ENCODE measurements around the gene IP6K1.
"Not testable (repeated sequence)": the region's sequence is repeated elsewhere in the genome, so short reads cannot be mapped to it uniquely, and the experiment has no call there.

Gene IP6K1

DNA sequence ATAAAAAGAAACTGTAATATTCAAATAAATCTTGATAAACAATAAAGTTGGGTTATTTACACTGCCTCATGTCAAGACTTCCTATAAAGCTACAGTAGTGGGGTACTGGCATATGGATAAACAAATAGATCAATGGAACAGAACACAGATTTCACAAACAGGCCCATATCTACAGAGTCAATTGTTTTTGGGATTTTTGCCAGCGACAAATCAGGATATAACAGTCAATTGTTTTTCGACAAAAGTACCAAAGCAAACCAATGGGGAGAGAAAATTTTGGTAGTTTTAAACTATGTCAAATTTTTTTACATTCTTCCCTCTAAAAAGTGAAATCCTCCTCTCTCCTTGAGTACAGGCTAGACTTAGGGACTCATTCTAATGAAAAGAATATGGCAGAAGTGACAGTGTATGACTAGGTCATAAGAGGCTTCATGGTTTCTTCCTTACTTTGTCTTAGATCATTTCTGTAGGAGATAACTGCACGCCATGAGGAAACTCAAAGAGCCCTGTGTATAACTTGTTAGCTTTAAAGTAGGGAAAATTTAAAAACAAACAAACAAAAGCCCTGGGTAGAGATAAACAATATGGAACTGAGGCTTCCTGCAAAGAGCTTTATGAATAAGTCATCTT lies 16.9 kb downstream of the IP6K1 start:
- DNase-seq (ENCODE audit: low read depth, low spot score) = no peak

DNA sequence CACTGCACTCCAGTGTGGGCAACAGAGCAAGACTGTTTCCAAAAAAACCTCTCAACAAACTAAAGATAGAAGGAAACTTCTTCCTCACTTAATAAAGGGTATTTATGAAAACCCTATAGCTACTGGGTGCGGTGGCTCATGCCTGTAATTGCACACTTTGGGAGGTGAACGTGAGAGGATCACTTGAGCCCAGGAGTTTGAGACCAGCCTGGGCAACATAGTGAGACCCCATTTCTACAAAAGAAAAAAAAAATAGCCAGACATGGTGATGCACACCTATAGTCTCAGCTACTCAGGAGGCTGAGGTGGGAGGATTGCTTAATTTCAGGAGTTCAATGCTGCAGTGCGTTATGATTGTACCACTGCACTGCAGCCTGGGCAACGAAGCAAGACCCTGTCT lies 22.4 kb downstream of the IP6K1 start:
- DNase-seq (ENCODE audit: low read depth, low spot score) = no peak

DNA sequence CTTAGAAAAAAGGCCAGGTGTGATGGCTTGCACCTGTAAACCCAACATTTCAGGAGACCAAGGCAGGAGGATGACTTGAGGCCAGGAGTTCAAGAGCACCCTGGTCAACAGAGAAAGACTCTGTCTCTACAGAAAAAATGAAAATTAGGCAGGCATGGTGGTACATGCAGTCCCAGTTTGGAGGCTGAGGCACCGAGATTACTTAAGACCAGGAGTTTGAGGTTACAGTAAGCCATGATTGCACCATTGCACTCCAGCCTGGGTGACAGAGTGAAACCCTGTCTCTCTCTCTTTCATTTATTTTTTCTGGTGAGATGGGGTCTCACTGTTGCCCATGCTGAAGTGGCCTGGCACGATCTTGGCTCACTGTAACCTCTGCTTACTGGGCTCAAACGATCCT lies 24.7 kb downstream of the IP6K1 start:
- DNase-seq (ENCODE audit: low read depth, low spot score) = no peak

DNA sequence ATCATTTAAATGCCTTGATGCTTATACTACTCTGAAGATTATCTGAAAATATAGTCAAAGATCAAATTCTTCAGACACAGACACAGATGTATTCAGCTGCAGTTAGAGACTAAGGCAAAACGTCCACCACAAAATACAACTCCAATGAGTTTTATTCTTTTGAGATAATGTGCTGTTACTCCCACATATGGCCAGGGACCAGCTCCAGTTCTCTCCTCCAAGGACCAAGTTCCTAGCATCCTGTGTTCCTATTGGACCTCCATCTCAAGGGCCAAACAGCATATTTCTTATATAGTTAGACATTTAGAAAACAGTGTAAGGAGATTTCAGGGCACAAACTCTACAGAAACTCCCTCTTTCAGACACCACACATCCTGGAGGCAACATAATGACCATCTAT lies 27.1 kb downstream of the IP6K1 start:
- no peak for DNase-seq (ENCODE audit: low read depth, low spot score)

DNA sequence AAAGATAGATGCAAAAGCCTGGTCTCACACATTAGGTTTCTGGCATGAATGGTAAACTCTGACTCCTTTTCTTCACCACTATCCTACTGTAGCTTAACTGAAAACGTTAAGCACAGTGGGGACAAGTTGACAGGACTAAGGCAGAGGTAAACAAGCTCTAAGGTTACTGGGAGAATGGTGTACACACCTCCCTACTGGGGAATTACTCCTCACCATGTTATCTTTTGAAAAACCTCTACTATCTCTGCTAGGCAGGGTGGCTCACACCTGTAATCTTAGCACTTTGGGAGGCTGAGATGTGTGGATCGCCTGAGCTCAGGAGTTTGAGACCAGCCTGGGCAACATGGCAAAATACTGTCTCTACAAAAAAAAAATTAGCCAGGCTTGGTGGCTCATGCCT lies 29.1 kb downstream of the IP6K1 start:
- no peak for DNase-seq (ENCODE audit: low read depth, low spot score)

DNA sequence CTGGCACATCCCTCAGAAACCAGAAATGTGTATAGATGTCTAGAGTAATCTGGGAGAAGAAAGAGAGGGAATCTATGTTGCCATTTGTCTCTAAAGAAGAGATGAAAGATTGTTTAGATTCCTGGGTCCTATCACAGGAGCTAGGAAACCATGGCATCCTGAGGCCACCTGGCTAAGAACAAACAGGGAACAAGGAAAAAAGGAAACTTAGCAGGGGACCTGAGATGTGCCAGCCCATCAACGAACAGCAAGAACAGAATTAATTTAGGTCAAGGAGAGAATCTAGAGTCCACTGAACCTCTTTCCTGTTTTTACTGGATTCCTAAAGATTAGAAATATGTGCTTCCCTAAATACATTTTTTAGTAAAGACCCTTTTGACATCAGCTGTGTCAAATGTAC lies 30.3 kb downstream of the IP6K1 start:
- no peak for DNase-seq (ENCODE audit: low read depth, low spot score)

DNA sequence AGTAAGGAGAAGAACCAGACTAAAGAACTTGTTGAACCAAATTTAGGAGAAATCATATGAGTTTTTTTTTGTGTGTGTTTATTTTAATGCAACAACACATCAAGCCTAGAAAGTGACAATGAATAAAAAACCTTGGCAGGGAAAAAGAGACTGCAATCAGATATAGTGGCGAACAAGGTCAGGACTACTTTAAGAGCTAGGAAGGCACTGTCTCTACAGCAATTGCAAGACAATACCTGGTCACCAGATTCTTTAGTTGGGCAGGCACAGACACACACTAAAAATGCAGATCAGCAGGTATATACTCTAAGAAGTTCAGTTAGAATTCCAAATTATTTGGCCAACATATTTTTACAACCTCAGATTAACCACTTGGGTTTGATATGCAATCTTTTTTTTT lies 31.8 kb downstream of the IP6K1 start:
- no peak for DNase-seq (ENCODE audit: low read depth, low spot score)

DNA sequence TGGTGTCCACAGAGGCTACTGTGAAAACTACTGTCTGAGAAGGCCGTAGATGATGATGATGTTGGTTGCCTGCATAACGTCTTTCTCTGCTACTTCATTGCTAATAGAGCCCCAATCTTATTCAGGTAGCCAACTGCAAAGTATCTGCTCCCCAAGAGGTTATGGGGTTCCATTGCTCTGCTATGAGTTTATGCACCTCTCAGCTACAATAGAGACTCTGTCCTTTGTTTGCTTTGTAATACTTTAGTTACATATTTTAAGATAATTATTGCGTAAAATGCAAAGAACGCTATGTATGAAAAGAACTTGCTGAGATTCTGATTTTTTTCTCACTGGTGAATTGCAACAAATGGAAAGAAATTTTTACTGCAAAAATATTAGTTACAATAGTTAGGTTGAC lies 34.8 kb downstream of the IP6K1 start:
- no peak for DNase-seq (ENCODE audit: low read depth, low spot score)

DNA sequence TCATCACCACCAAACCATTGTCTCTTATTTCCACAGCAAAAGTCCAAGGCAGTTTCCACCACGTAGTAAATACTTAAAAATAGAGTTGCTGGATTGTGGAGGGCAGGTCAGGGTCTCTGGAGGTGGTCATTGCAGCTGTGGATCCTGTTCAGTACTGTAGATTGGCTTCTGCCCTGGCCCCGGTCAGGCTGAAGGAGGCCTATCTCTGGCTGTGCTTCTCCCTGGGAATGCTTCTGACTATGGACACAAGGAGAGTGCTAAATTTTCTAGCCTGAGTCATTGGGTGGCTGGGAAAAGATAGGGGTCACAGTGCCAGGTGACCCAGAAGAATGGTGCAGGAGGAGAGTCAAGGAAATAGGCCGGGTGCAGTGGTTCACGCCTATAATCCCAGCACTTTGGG lies 36.3 kb downstream of the IP6K1 start:
- DNase-seq (ENCODE audit: low read depth, low spot score) = no peak

DNA sequence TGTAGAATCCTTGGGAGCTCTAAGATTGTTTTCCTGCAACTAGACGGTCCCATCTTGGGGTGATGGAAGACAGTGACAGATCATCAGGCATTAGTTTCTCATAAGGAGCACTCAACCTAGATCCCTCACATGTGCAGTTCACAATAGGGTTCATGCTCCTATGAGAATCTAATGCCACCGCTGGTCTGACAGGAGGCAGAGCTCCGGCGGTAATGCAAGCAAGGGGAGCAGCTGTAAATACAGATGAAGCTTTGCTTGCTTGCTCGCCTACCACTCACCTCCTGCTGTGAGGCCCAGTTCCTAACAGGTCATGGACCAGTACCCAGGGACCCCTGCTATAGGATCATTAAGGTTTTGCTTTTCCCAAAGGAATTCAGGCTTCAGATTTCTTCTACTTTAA lies 37.5 kb downstream of the IP6K1 start:
- DNase-seq (ENCODE audit: low read depth, low spot score) = not testable (repeated sequence)

DNA sequence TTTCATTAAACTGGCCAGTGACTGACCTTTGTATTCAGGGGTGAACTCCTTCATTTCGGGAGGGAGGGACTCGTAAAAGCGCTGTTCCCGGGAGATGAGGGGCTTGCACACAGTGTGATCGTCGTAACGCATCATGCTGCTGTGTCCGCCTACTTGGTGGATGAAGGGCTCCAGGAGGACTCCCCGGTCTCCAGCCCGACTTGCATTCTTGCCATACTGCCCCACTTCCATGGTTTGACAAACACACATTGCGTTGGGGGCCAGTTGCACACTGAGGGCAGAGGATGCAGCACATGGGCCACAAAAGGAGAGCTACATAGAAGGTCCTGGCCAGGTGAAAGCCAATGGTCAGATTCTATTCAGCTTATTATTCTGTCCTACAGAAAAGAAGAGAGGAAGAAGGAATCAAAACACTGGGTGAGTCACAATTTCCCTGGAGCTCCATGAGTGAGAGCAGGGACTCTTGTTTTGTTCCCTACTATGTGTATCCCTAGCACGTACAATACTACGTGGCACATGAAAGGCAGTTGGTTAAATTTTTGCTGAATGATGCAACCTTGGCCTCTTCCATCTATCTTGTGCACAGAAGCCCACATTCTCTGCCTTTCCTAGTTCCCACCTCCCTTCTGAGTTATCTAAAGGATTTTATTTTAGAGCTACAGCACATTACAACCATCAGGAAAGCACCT lies 38.4 kb downstream of the IP6K1 start:
- no peak for DNase-seq (ENCODE audit: low read depth, low spot score)

DNA sequence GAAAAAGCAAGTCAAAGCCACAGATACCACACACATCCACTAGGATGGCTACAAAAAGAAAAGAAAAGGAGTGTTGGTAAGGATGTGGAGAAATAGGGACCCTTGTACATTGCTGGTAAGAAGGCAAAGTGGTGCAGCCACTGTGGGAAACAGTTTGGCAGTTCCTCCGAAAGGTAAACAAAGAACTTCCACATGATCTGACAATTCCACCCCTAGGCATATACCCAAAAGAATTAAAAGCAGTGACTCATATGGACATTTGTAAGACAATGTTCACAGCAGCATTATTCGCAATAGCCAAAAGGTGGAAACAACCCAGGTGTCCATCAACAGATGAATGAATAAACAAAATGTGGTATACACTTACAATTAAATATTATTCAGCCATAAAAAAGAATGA lies 40.4 kb downstream of the IP6K1 start:
- DNase-seq (ENCODE audit: low read depth, low spot score) = no peak

DNA sequence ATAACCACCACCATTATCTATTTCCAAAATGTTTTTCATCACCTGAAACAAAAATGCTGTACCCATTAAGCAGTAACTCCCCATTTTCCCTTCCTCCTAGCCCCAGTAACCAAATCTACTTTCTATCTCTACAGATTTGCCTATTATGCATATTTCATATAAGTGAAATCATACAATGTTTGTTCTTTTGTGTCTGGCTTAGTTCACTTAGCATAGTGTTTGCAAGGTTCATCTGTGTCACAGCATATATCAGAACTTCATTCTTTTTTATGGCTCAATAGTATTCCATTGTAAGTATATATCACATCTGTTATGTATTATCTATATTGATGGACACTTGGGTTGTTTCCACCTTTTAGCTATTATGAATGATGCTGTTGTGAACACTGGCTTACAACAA lies 45.9 kb downstream of the IP6K1 start:
- DNase-seq (ENCODE audit: low read depth, low spot score) = no peak

DNA sequence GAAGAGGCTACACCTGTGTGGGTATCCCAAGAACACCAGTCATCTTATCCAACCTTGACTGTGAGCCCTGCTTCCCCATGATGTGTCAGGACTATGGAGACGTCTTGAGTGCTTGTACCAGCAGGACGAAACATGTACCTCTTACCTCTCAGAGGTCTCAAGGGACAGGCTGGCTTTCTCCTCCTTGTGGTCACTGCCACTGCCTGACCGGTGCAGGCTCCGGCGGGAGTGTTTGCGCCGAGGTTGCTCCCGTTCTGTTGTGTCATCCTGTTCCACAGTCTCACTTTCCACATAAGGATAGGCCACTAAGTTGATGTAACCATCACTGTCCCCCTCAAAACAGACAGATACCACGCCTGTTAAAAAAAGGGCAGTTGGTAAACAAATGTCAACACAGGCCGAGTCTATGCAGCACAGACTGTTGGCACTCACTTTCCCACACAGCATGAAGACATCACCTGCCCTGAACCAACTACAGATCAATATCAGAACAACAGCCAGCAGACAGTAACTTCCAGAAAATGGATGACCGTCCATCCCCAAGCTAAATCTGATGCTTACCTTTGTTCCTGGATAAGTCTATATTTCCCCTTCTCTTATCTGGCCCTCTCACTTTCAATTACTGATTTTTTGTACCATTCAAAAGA lies 48.2 kb downstream of the IP6K1 start:
- no peak for DNase-seq (ENCODE audit: low read depth, low spot score)

DNA sequence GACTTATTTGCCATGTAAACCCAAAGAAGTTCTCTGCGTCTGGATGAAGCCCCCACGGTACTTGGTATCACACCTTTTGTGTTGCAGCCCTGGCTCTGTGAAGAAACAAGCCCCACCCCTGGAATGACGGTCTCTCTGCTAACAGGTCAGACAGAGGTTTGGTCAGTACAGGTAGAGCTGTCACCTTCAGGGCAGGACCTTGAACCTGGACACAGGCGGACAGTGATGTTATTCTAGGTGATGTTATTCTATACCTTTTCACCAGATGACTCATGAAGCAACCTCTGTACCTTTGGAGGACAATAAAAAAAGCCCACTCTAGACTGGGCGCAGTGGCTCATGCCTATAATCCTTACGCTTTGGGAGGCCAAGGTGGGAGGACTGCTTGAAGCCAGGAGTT lies 51.6 kb downstream of the IP6K1 start:
- no peak for DNase-seq (ENCODE audit: low read depth, low spot score)

DNA sequence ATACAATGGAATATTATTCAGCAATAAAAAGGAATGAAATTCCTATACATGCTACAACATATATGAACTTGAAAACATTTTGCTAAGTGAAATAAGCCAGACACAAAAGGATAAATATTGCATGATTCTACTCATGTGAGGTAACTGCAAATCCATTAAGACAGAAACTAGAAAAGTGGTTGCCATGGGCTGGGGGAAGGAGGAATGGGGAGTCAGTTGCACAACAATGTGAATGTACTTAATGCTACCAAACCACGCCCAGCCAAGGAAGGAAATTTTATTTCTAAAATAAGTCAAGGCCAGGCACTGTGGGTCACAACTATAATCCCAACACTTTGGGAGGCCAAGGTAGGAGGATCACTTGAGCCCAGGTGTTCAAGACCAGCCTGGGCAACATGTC lies 52.8 kb downstream of the IP6K1 start:
- no peak for DNase-seq (ENCODE audit: low read depth, low spot score)

DNA sequence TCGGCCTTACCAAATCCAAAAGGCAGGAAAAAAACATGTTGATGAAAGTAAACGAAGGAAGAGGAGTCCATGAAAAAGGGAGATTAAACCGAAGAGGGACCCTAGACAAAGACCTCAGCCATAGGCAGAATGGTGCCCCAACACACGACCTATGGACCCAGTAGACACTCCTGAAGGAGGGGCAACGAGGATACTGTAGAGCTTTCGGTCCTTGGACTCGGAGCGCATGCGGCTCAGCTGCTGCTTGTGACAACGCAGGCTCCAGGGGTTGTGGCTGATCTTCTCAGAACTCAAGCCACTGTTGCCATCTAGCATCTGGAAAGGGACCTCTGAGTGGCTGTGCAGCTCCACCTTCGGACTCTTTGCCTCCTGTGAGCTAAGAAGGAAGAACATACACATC lies 53.7 kb downstream of the IP6K1 start:
- DNase-seq (ENCODE audit: low read depth, low spot score) = no peak

DNA sequence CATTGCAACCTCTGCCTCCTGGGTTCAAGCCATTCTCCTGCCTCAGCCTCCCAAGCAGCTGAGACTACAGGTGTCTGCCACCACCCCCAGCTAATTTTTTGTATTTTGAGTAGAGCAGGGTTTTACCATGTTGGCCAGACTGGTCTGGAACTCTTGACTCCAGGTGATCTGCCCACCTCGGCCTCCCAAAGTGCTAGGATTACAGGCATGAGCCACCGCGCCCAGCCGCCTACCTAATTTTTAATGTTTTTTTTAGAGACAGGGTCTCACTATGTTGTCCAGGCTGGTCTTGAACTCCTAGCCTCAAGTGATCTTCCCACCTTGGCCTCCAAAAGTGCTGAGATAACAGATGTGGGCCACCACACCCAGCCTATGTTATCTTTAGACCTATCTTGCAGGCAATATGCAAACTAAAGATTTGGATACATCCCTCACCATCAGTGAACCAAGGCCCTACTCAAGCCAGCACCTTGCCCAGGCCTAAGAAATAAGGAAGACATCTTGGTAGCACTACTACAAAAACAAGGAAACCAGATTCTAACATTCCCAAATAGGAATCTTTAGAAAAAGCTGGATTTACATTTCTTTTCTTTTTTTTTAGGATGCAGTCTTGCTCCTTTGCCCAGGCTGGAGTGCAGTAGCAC lies 56.3 kb downstream of the IP6K1 start:
- DNase-seq (ENCODE audit: low read depth, low spot score) = no peak

DNA sequence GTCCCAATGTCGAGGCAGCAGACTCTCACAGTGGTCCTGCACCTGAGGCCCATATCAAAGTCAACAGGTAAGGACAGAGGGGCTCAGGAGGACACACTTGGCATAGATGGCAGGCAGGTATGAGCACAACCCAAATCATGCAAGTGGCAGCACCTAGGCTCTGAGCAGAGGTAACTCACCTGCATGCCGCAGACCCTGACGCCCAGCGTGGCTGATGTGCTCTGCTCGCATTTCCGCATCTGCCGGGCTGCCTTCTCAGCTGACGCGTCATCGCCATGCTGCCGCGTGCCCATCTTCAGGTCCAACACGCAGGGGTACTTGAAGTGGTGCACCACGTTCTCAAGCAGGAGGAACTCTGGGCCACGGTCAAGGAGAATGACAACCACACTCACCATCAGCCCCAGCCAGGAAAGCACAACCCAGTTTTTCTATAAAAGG lies 58.4 kb downstream of the IP6K1 start:
- no peak for DNase-seq (ENCODE audit: low read depth, low spot score)

DNA sequence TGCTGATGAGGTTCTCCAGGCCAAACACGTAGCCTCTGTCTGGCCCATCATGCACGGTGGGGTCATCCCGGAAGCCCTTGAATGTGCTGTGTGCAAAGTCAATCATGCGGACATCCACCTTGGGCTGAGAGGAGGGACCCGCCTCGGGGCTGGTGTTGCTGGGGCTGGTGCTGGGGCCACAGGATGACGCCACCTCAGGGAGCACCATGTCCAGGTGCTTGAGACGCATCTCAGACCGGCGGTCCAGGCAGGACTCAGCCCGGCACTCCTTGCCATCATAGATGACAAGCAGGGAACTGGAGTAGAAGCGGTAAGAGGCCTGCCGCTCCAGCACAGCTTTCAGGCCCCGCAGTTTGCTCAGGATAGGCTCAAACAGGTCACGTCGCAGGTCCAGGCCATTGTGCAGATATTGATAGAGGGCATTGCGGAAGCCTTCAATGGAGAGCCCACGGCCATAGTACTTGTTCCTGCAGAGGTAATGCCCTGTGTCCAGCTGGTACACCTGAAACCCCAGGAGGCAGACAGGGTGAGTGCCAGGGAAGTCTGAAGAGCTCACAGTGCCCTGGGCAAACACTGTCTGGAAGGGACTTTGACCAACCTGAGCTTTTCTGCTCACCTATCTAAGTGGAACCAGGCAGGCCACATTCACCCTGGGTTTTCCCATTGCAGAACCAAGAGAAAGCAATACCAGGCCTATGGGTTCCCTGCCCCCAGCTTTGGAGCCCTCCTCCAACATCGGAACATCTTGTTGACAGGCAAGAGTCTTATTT lies 59.0 kb downstream of the IP6K1 start:
- DNase-seq (ENCODE audit: low read depth, low spot score) = no peak

DNA sequence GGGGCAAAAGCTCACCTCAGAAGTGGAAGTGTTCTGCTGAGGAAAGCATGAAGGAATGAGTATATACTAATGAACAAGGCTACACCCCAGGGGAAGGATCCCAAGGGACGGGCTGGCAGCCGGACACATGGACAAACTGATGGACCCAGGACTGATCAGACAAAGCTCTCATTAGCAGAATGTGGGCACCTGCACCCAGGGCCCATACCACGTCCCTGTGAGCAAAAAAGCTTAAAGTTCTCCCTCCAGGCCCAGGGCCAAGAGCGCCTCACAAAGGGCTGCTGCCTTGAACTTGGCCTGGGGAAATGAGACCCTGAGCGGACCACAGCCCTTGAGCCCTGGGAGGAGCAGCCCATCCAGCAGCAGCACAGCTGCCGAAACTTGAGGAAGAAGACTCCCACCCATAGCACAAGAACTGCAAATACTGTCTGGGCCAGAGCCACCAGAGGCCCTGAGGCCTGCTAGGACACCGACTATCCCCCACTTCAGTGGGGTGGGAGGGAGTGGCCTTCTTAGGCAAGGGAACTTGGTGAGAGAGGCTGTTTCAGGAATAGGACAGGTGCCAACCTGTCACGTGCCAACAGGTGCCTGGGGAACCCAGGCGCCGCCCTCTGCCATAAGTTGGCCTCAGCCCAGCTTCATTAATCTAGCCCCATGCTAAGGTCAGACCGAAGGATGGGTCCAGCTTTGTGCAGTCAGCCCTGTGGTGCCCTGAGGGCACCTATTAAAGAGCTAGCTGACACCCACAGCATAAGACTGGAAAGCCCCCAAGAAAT lies 60.2 kb downstream of the IP6K1 start:
- DNase-seq (ENCODE audit: low read depth, low spot score) = no peak
